NCI-H146 (cell line): ENCODE results near the gene NEAT1.
"Not testable (repeated sequence)": the region's sequence is repeated elsewhere in the genome, so short reads cannot be mapped to it uniquely, and the experiment has no call there.

Source experiments
- DNase-seq: peaks from one replicate; lab custom pipeline; 2025; lab: John Stamatoyannopoulos, UW

The NEAT1 gene

DNA sequence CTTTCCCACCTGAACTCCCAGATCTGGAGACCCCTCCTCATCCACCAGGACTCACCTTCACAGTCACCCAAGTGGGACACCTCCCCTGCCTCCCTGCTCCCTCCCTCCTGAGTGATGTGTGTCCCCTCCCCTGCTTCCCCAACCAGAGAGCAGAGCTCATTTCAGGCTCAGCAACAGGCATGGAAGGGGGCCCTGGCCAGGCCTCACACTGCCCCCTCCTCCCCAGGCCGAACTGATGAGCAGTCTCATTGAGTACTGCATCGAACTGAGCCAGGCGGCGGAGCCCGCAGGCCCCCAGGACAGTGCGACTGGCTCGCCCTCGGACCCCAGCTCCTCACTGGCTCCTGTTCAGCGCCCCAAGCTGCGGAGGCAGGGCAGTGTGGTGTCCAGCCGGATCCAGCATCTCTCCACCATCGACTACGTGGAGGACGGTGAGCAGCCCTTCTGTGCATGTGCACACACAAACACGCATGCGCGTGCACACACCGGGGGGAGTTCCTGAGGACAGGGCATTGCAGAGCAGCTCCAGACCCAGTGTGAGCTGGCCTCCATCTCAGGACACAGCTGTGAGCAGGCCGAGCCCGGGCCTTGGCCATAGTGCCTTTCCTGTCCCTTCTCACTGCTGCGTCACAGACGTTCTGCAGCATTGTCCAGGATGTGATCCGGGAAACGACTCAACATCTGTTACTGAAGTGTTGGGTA, 17.8 kb upstream of the NEAT1 start:
- DNase-seq = no peak

- DNase-seq = no peak
Measured at GRCh38 chr11:65410936-65411680, 11.5 kb upstream of the NEAT1 start.

GRCh38 chr11:65411681-65412070, 10.9 kb upstream of the NEAT1 start:
- no peak for DNase-seq

GRCh38 chr11:65412271-65413076, 10.1 kb upstream of the NEAT1 start:
- DNase-seq = no peak

DNA sequence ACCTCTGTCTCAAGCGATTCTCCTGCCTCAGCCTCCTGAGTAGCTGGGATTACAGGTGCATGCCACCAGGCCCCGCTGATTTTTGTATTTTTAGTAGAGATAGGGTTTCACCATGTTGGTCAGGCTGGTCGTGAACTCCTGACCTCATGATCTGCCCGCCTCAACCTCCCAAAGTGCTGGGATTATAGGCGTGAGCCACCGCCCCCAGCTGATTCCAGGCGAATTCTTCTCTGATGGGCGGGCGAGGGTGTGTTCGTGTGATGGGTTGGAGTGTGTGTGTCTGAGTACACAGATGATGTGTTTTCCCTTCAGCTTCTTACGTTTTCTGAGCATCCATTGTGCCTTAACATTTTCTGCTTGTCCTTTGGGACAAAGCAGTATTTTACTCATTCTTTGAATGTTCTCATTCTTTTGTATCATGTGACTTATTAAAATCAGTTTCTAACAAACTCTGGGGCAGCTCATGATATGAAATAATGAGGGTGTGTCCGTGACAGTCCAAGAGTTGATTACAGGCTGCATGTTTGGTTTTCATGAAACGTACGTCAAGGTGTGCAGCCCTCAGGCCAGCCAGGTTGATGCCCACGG, 9.4 kb upstream of the NEAT1 start:
- DNase-seq = not testable (repeated sequence)

DNA sequence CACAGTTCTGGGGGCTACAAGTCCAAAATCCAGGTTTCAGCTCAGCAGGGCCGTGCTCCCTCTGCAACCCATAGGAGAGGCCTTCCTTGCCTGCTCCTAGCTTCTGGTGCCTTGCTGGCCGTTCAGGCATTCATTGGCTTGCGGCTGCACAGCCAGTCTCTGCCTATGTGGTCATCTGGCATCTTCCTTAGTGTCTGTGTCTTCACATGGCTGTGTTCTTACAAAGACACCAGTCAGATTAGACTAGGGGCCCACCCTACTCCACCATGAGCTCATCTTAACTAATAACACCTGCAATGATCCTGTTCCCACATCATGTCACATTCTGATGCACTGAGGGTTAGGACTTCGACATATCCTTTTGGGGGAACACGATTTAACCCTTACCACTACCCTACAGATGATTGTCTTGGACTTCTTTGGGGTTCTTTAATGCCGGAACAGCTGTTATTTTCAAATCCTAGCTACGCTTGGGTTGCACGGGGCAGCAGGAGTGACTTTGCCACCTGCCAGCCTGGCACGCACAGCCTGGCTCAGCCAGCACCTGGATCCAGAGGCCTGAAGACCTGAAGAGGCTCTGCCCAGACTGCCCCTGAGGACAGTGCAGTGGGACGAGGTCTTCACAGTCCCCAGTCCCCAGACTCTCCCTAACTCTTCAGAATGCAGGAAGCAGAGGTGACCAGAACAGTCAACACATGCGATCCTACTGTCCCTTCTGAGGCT, 7.7 kb upstream of the NEAT1 start:
- no peak for DNase-seq

DNA sequence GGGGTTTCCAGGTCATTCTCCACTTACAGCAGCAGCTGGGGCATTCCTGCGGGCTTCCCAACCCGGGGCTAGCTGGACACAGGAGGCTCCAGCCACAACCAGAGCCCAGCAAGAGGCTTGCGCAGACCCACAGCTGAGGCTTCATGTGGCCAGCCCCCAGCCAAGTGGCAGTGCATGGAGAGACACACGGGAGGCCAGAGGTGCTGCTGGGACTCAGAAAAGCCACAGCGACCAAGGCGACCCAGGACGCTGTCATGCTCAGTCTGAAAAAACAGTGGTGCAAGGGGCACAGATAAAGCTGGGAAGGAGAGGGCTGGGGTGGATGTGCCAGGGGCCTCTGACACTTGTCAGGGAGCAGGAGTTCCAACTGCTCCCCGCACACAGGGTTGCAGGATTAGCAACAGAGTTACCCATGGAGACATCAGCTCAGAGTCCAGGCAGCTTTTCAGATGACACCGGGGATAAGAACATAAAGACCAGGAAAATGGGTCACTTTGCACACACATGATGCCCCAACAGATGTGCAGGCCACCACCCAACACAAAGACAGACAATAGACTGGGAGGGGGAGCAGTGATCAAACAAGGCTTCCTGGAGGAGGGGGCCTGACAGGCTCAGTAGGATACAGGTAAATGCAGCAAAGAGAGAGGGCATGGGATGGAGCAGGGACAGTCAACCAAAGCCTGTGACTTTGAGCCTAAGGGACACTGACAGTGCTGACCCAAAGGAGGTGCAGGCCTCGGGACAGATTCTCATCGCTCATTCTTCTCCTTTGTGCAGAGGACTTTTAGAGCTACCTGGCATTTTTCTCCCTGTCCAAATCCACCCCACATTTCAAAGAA, 6.9 kb upstream of the NEAT1 start:
- DNase-seq = no peak

GRCh38 chr11:65416341-65416824, 6.2 kb upstream of the NEAT1 start:
- DNase-seq = peak; percentile 80

DNA sequence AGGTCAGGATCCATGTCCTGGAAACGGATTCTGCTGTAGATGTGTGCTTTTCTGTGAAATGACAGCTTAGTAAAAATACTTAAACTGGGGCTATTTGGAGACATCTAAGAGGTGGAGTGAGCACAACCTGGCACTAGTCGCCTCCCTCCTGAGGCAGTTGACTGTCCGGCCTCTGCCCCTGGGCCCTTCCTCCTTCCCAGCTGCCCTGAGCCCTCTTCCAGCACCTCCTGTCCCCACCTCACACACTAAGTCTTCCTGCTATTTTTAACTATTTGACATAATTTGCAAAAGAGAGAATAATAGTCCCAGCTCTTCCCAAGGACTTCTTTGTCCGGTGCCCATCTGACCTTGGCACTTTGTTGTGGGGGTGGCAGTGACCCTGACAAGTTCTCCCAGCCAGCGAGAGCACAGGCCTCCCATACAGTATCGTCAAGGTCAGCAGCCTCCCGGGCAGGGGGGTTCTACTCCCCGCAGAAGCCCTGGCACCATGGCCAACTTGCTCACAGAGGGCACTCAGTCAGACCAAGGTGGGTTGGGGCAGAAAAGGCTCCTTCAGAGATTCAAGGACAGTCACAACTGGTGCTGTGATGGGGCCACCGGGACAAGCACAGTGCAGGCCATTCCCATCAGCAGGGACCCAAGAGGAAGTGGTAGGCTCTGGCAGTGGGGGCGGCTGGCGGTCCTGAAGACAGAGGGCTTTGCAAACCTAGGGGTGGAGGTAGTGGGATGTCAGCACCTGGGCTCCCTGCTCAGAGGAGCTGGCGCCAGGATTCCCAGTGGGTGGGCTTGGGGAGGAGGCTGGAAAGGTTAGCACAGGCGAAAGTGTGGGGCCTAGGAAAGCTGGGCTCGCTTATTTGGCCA, 5.5 kb upstream of the NEAT1 start:
- DNase-seq = peak; percentile 20

DNA sequence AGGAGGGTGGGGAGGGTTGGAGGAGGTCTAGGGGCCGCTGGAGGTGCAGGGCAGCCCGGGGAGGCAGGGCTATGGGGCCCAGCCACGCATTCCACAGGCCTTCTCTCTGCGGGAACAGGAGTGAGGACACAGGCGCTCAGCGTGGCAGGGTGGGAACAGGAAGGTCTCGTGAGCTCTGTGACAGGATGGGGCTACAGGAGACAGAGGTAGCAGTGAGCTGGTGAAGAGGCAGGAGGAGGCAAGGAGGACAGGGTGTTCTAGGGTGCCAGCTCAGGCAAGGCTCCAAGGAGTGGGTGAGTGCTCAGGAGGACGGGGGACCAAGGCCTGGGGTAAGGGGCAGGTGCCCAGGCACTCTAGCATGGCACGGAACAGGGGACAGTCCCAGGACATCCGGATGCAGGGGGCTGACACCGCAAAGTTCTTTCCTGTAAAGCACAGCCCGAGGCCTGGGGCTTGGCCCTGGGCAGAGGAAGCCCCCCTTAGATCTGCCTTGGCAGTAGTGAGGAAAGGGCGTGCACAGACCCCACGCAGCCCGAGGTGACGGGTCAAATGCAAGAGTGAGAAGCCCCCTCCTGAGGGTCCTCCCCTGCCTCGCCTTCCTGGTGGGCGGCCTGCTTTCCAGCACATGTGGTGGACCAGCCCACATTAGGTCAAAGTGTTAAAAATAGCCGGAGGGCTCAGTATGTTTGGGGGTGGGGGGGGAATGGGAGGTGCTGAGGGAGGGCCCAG, 4.7 kb upstream of the NEAT1 start:
- no peak for DNase-seq

DNA sequence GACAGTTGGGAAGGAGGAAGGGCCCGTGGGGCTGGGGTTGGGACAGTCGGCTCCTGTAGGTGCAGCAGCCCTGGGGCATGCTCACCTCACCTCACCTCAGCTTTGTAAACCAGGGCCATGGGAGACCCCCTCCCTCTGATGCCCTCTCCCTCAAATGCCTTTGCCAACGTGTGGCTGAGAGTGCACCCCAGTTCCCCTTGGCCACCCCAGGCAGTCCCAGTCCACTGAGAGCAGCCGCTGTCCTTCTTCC, 4.2 kb upstream of the NEAT1 start:
- no peak for DNase-seq

DNA sequence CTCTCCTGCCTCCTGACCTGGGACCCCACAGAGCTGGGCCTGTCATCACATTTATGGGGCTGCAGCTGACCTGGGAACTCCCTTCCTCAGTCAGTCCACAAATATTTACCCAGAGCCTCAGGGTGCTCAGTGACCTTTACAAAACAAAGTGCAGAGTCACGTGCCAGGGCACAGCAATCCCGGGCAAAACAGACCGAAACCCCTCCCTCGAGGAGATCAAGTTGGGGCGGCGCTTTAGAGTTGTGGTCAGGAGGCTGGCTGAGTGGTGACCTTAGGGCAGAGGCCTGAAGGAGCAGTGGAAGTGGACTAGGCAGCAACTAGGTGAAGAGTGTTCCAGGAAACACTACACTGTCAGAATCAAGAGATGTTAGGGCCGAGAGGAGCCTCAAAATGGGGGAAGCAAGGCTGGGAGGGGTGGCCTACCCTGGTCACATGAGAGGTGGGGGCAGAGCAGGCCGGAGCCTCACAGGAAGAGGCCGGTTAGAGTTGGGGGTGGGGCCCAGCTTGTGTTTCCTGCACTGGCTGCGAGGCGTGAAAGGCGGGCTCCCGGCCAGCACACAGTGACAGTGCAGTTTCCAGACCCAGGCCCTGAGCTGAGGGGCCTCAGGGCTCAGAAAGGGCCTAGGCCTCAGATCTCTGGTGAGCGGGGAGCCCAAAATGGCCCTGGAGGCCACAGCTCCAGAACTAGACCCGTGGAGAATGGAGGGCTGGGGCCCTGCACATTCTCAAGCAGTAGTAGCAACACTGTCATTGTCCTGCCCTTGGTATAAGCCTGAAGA, 3.7 kb upstream of the NEAT1 start:
- peak; percentile 96 for DNase-seq

- no peak for DNase-seq
Measured at GRCh38 chr11:65419460-65419771, 3.2 kb upstream of the NEAT1 start.

DNA sequence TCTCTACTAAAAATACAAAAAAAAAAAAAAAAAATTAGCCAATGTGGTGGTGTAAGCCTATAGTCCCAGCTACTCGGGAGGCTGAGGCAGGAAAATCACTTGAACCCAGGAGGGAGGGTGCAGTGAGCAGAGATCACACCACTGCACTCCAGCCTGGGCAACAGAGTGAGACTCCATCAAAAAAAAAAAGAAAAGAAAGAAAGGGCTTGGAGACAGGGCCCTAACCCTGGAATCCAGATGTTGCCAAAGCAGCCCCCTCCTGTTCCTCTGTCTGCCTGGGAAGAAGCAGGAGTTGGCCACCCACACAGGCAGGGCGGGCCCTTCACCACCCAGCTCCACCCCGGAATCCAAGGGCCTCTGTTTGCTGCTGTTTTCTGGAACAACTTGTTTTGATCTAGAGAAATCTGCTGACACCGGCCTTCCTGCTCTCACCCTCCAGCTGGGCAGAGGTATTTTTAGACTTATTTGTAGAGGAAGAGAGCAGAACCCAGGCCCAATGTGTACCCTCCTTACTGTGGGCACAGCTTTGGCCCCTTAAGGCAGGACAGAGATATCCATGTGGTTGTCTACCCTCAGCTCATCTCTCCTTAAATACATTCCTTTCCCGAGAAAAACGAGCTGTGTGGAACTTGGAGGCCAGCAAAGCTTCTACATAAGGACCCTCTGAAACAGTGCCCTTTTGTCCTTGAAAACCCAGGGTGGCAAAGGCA, 2.7 kb upstream of the NEAT1 start:
- peak; percentile 44 for DNase-seq

DNA sequence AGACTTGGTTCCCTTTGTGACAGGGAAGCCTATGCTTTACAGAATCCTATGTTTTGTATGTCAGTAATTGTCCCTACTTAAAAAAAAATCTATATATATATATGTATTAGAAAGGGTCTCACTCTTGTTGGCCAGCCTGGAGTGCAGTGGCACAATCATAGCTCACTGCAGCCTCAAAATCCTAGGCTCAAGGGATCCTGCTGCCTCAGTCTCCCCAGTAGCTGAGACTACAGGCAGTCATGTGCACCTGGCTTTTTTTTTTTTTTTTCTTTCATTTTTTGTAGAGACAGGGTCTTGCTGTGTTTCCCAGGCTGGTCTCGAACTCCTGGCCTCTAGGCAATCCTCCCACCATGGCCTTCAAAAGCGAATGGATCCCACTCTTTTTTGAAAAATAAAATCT, 2.1 kb upstream of the NEAT1 start:
- DNase-seq = no peak

DNA sequence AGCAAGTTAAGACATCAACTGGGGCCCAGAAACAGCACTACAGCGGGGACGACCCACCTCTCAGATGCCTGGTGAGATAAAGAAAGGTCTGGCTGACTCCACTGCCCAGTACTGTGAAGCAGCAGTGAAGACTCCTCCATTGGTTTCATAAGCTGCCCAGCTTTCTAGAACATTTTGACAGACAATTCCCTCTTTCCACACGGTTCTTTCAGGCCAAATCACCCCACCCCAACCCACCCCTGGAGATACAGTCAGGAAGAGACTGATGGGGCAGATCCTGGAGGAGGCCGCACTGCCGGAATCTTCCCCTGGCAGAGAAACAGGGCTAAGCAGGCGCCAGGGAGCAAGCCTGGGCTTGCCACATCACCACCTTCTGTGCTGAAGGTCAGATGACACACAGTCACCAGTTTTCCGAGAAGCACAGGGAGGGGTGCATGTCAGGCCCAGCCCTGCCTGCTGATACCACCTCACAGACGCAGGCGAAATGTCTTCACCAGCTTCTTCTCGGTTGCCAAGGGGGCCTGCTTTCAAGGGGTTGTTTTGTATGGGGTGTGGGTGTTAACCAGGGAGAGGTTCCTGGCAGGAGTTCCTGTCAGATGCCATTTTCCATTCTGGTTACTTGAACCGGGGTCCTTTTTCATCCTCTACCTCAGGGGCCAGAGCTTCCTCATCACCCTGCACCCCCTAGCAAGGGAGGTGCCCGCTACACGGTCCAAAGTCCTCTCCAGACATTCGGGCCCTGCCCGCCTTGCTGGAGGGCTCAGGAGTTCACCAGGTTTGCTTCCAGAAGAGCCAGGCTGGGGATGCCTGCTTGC, 1.4 kb upstream of the NEAT1 start:
- peak; percentile 90 for DNase-seq
